Mucosa of rectum (tissue), 2 donors: ENCODE measurements around the gene TKTL1.

Experiments
- H3K27ac ChIP-seq, 2 donors: one replicate each; pipeline ENCODE4 v1.7.0; 2013; ENCODE audit warnings: inconsistent platforms in 2 of 2, low read depth in 2 of 2, low read length in 2 of 2
- H3K27me3 ChIP-seq, 2 donors: one replicate each; pipeline ENCODE4 v1.7.0; 2013; ENCODE audit warnings: low read length in 2 of 2; ENCODE audit not compliant: control insufficient read depth in 2 of 2, insufficient read depth in 2 of 2
- H3K36me3 ChIP-seq, 2 donors: one replicate each; pipeline ENCODE4 v1.7.0; 2013; ENCODE audit warnings: low read length in 2 of 2; ENCODE audit not compliant: control insufficient read depth in 2 of 2, insufficient read depth in 2 of 2
- H3K4me1 ChIP-seq, 2 donors: one replicate each; pipeline ENCODE4 v1.7.0; 2013; ENCODE audit warnings: low read length in 2 of 2, mild to moderate bottlenecking in 1 of 2; ENCODE audit not compliant: control insufficient read depth in 2 of 2, insufficient read depth in 2 of 2
- H3K4me3 ChIP-seq, 2 donors: one replicate each; pipeline ENCODE4 v1.7.0; 2013; ENCODE audit warnings: low read length in 2 of 2
- H3K9ac ChIP-seq, 2 donors: one replicate each; pipeline ENCODE4 v1.7.0; 2013; ENCODE audit warnings: low read length in 2 of 2, low read depth in 1 of 2, mild to moderate bottlenecking in 1 of 2
- H3K9me3 ChIP-seq, 2 donors: one replicate each; pipeline ENCODE4 v1.7.0; 2013; ENCODE audit warnings: low read length in 2 of 2; ENCODE audit not compliant: control insufficient read depth in 2 of 2
- donor health status: healthy.
- donor health status: Normal muscosa, but diverticular disease.

TKTL1 gene

DNA sequence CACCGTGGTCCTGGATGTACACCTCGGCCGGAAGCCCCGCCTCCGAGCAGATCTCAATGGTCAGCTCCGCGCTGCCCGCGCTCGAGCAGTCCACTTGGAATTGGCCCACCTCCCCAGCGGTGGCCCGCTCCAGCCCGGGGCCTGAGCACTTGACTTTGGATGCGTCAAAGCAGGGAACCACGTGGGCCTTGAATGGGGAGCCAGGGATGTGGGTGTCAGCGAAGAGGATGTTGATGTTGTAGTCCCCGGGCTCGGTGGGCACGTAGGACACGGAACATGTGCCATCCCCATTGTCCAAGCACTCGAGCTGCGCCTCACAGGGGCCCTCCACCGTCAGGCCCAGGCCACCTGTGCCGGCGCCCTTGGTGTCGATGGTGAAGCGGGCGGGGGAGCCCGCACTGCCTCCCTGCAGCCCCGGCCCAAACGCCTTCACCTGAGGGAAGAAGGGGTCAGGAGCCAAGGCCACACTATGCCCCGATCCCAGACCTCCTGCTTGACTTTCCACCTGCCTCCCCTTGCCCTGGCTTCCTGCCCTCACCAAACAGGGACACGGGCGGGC is 64.6 kb downstream of the TKTL1 start:
- H3K9ac ChIP-seq, result no peak overlapping the region

GRCh38 chrX:154362085-154362742 is 66.6 kb downstream of the TKTL1 start:
- Histone ChIP-seq H3K27me3 (no peaks in the 10 kb centered on the region), H3K4me3 (no peak overlapping the region), H3K9ac (no peak overlapping the region), H3K9me3 (no peaks in the 10 kb centered on the region), H3K36me3 (peaks cover 9 to 23% of the 10 kb centered on the region in 2 donors), H3K27ac (no peak overlapping the region), H3K4me1 (no peaks in the 10 kb centered on the region)

More for the DNA sequence above, 64.6 kb downstream of the TKTL1 start:
- no peak overlapping the region for H3K27ac ChIP-seq
- H3K9me3 ChIP-seq, result no peaks in the 10 kb centered on the region
- peaks cover 9 to 23% of the 10 kb centered on the region in 2 donors for H3K36me3 ChIP-seq
- no peak overlapping the region for H3K4me3 ChIP-seq
- H3K27me3 ChIP-seq, result no peaks in the 10 kb centered on the region
- no peaks in the 10 kb centered on the region for H3K4me1 ChIP-seq

DNA sequence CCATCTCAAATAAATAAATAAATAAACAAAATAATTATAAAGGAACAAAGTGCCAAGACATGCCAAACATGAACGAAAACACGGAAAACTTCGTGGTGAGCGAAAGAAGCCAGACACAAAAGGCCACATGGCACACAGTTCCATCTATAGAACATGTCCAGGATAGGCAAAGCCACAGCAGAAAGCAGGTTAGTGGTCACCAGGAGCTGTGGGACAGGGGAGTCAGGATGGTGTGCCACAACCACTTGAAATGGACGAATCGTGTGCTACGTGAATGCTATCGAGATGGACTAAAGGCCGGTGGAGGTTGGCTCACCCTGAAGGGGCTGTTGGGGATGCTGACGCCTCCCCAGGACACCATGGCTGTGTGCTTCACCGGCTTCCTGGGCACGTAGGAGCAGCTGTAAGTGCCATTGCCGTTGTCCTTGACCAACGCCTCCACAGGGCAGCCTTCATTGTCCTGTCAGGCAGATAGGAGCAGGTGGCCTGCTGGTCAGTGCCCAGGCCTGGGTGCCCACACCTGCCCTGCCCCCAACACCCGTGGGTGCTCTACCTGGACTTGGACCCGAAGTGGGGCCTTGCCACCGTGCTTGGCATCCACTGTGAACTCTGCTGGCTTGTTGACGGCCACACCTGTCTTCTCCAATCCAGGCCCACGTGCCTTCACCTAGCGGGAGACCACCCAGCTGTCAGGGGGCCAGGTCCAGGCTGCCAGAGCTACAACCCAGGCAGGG is 68.3 kb downstream of the TKTL1 start:
- no peak overlapping the region for H3K4me3 ChIP-seq
- no peaks in the 10 kb centered on the region for H3K27me3 ChIP-seq
- H3K4me1 ChIP-seq, result peaks cover 0 to 10% of the 10 kb centered on the region in 2 donors
- H3K36me3 ChIP-seq, result peaks cover 9 to 19% of the 10 kb centered on the region in 2 donors
- H3K9me3 ChIP-seq, result no peaks in the 10 kb centered on the region
- no peak overlapping the region for H3K9ac ChIP-seq
- H3K27ac ChIP-seq, result no peak overlapping the region

GRCh38 chrX:154365052-154365600 is 69.5 kb downstream of the TKTL1 start:
- H3K4me3 ChIP-seq, result no peak overlapping the region
- no peaks in the 10 kb centered on the region for H3K9me3 ChIP-seq
- H3K36me3 ChIP-seq, result peaks cover 9 to 16% of the 10 kb centered on the region in 2 donors
- no peak overlapping the region for H3K9ac ChIP-seq
- H3K27me3 ChIP-seq, result peaks cover 5% of the 10 kb centered on the region in 2 donors
- no peak overlapping the region for H3K27ac ChIP-seq
- H3K4me1 ChIP-seq, result peaks cover 0 to 10% of the 10 kb centered on the region in 2 donors

DNA sequence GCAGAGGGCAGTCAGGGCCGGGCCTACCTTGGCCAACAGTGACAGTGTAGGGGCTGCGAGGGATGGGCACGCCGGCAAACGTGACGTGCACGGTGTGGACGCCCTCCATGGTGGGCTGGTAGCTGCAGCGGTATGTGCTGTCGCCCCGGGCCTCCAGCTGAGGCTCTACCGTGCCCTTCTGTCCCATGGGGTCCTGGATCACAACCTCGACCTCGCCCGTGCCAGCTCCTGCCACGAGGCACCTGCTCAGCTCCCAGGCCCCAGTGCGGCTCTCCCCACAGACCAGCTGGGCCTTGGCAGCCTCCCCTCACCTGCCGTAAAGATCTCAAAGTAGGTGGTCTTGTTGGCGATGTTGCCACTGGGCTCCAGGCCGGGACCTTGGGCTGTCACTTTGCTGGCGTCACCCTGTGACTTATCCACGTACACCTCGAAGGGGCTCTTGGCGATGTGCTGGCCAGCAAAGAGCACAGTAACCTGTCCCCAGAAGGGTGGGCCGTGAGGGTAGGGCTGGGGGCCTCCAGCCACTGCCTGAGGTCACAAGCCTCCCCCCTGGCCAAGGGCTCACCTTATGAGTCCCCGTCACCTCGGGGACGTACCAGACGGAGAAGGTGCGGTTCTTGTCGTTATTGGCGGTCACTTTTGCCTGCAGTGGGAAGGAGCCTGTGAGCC is 70.5 kb downstream of the TKTL1 start:
- Histone ChIP-seq H3K9me3 (no peaks in the 10 kb centered on the region), H3K36me3 (peaks cover 9 to 16% of the 10 kb centered on the region in 2 donors), H3K27ac (peak overlapping the region in 1 of 2 donors; percentile 16), H3K9ac (no peak overlapping the region), H3K4me3 (no peak overlapping the region), H3K27me3 (peaks cover 5% of the 10 kb centered on the region in 2 donors), H3K4me1 (peaks cover 3 to 10% of the 10 kb centered on the region in 2 donors)

DNA sequence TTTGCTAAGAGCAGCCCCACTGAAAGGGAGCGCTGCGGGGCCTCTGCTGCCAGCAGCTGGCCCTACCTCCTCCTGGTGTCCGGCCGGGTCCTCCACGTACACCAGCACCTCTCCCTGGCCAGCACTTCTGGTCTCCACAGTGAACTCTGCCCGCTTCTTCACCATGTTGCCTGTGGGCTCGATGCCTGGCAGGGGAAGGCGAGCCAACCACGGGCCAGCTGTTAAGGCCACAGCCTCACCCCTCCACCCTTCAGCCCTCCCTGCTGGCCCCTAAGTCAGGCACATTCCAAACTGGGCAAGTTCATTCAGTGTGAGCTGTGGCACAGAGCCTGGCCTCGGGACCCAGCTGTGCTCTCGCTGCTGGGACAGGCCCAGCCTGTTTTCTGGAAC is 71.1 kb downstream of the TKTL1 start:
- H3K4me3 ChIP-seq, result no peak overlapping the region

GRCh38 chrX:154367474-154368308 is 72.1 kb downstream of the TKTL1 start:
- H3K9ac ChIP-seq, result peak overlapping the region in 1 of 2 donors; percentile 32
- no peak overlapping the region for H3K4me3 ChIP-seq
- peak overlapping the region; percentile 80 to 90 for H3K27ac ChIP-seq

More for the DNA sequence above, 71.1 kb downstream of the TKTL1 start:
- Histone ChIP-seq H3K36me3 (peaks cover 6 to 12% of the 10 kb centered on the region in 2 donors), H3K9me3 (no peaks in the 10 kb centered on the region), H3K27ac (peak overlapping the region in 1 of 2 donors; percentile 16), H3K27me3 (peaks cover 5% of the 10 kb centered on the region in 2 donors), H3K4me1 (peaks cover 3 to 10% of the 10 kb centered on the region in 2 donors), H3K9ac (no peak overlapping the region)

DNA sequence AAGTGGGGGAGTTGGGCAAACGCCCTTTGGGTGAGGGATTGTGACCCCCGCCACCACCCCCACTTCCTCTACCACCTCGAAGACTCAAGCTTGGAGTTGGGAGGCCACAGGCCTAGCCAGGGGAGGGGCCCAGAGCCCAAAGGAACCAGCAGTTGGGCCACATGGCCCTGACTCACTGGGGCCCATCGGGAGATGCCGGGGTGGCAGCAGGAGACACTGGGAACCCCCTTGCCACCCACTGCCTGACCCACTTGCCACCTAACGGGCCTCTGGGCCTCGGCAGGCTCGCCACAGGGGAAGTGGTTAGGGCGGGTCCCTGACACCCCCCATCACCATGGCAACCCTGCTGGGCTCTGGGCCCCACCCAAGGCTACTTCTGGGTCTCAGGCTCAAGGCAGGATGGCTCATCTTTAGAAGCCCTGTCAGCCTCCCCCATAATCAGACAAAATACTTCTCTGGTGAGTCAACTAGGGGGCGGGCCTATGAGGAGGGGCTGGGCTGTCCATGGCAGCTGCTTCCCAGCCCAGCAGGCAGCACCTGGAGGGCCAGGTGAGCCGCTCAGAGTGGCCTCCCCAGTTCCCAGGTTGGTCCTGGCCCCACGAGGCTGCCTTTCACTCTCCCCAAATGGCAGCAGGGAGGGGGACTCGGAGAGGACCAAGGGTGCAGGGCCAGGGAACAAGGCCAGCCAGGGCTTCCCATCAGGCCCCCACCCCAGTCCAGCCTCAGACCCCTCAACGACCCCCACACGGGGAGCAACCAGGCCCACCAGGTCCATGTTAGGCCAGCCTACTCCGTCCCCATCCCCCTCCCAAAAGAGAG is 73.2 kb downstream of the TKTL1 start:
- H3K9ac ChIP-seq, result peak overlapping the region; percentile 41 to 45
- H3K4me1 ChIP-seq, result peaks cover 7 to 15% of the 10 kb centered on the region in 2 donors
- peak overlapping the region; percentile 80 to 90 for H3K27ac ChIP-seq
- no peaks in the 10 kb centered on the region for H3K9me3 ChIP-seq
- peaks cover 0 to 6% of the 10 kb centered on the region in 2 donors for H3K36me3 ChIP-seq
- H3K4me3 ChIP-seq, result peak overlapping the region; percentile 49 to 57
- H3K27me3 ChIP-seq, result peaks cover 5 to 10% of the 10 kb centered on the region in 2 donors

More at GRCh38 chrX:154367474-154368308, 72.1 kb downstream of the TKTL1 start:
- Histone ChIP-seq H3K36me3 (peaks cover 3 to 7% of the 10 kb centered on the region in 2 donors), H3K9me3 (no peaks in the 10 kb centered on the region), H3K27me3 (peaks cover 5 to 10% of the 10 kb centered on the region in 2 donors), H3K4me1 (peaks cover 3 to 10% of the 10 kb centered on the region in 2 donors)
